Kidney (tissue), 14 donors: ENCODE data around the gene CTLA4. TPM values are rescaled to one million over a fixed set of nuclear protein-coding genes. Genes with fewer than 3 reads are reported as not detected.
"Not testable (repeated sequence)": the region's sequence is repeated elsewhere in the genome, so short reads cannot be mapped to it uniquely, and the experiment has no call there.

Experiments
- DNase-seq, 5 donors: peaks; one replicate each; pipeline ENCODE4 v3.0.0-alpha.2; 2013 to 2020
- FAIRE-seq: peaks from 2 replicates; lab custom pipeline; 2012; peaks lifted over from hg19 to GRCh38; lab: Jason Lieb, UNC
- H3K27ac ChIP-seq, 2 donors: one replicate each; pipeline ENCODE4 v1.7.0; 2013; ENCODE audit warnings: low read depth in 2 of 2, low read length in 2 of 2, inconsistent platforms in 1 of 2
- H3K27me3 ChIP-seq: one replicate; pipeline ENCODE4 v1.7.1; 2013; ENCODE audit warnings: low read length, inconsistent platforms; ENCODE audit not compliant: control insufficient read depth, insufficient read depth
- H3K36me3 ChIP-seq, 3 donors: one replicate each; pipeline versions ENCODE4 v1.7.0 to v1.7.1; 2013; ENCODE audit warnings: low read length in 3 of 3, control low read depth in 1 of 3, inconsistent platforms in 1 of 3; ENCODE audit not compliant: insufficient read depth in 3 of 3, control insufficient read depth in 2 of 3
- H3K4me1 ChIP-seq, 3 donors: one replicate each; pipeline versions ENCODE4 v1.7.0 to v1.7.1; 2013; ENCODE audit warnings: low read length in 3 of 3, inconsistent platforms in 1 of 3, low read depth in 1 of 3; ENCODE audit not compliant: control insufficient read depth in 2 of 3, insufficient read depth in 2 of 3
- H3K4me3 ChIP-seq, 3 donors: one replicate each; pipeline versions ENCODE4 v1.7.0 to v1.8.1; 2013; ENCODE audit warnings: low read length in 3 of 3, control low read depth in 1 of 3, inconsistent platforms in 1 of 3
- H3K9ac ChIP-seq, 3 donors: one replicate each; pipeline versions ENCODE4 v1.7.0 to v1.7.1; 2013; ENCODE audit warnings: low read length in 3 of 3, control low read depth in 1 of 3, inconsistent platforms in 1 of 3
- H3K9me3 ChIP-seq, 3 donors: one replicate each; pipeline versions ENCODE4 v1.7.0 to v1.7.1; 2013; ENCODE audit warnings: low read length in 3 of 3, control low read depth in 1 of 3, inconsistent platforms in 1 of 3; ENCODE audit not compliant: control insufficient read depth in 2 of 3, insufficient read depth in 1 of 3
- CTCF ChIP-seq: IDR thresholded peaks from 3 replicates; pipeline ENCODE4 v1.5.1; 2012; ENCODE audit warnings: mild to moderate bottlenecking, moderate library complexity, borderline replicate concordance; ENCODE audit not compliant: insufficient read depth; ENCODE audit errors: extremely low read depth
- intact Hi-C: fragments of 100-400 bp; cut with DNase I; formaldehyde crosslinking; loops from one replicate; pipeline ENCODE4 v1.11.1; 2022
- polyA plus RNA-seq: library from polyadenylated mRNA; stranded (reverse); fragments of 350-450 nt; fragmentation: Illumina TruSeq; extraction: RNeasy Lipid Tissue Mini Kit (QIAGEN cat#74804); gene quantifications from one replicate; pipeline ENCODE4 v1.2.3, GENCODE V29; 2014; ENCODE audit warnings: low read depth, low replicate concordance; ENCODE audit not compliant: insufficient read depth
- total RNA-seq: library from RNA; stranded (reverse); fragmentation: NEBNext Ultra II Directional; extraction: Animal tissue kit (Norgen Biotek cat#: 25700); gene quantifications from one replicate; pipeline ENCODE4 v1.2.1, GENCODE V29; 2021
- donor health status: control.
- donor health status: control.
- donor health status: control.
- donor health status: control.
- donor health status: control.
- donor health status: DM: yes; HTN: yes; CAD: no.
- donor health status: Normal renal cell carcinoma (clear cell type).

Gene CTLA4
- total and polyA plus RNA-seq, 2 donors from 2014 or later = 0.22 to 2.0 TPM

- Histone ChIP-seq H3K4me3 (no peak overlapping the region), H3K36me3 (no peaks in the 10 kb centered on the region), H3K9ac (no peak overlapping the region), H3K27ac (no peak overlapping the region), H3K27me3 (no peaks in the 10 kb centered on the region), H3K9me3 (no peaks in the 10 kb centered on the region), H3K4me1 (no peaks in the 10 kb centered on the region)
- intact Hi-C loops = no loop called here
- TF ChIP-seq CTCF = no peak
- no peak for FAIRE-seq
- no peak for DNase-seq
These were observed 7.9 kb downstream of the CTLA4 start for GRCh38 chr2:203875471-203875870.

- no peak for FAIRE-seq
- Histone ChIP-seq H3K36me3 (no peaks in the 10 kb centered on the region), H3K9ac (no peak overlapping the region), H3K27ac (no peak overlapping the region), H3K27me3 (no peaks in the 10 kb centered on the region), H3K4me1 (no peaks in the 10 kb centered on the region), H3K4me3 (no peak overlapping the region), H3K9me3 (no peaks in the 10 kb centered on the region)
- no peak for DNase-seq
- intact Hi-C loops = no loop called here
- TF ChIP-seq CTCF = no peak
These were observed 8.8 kb downstream of the CTLA4 start for GRCh38 chr2:203876328-203876727.

- Histone ChIP-seq H3K9me3 (no peaks in the 10 kb centered on the region), H3K27me3 (no peaks in the 10 kb centered on the region), H3K4me1 (no peaks in the 10 kb centered on the region), H3K9ac (no peak overlapping the region), H3K27ac (no peak overlapping the region), H3K36me3 (no peaks in the 10 kb centered on the region), H3K4me3 (no peak overlapping the region)
- intact Hi-C loops = no loop called here
- FAIRE-seq (no peak), DNase-seq (no peak)
- no peak for TF ChIP-seq CTCF
These were observed 10.5 kb downstream of the CTLA4 start for GRCh38 chr2:203878063-203878462.

- FAIRE-seq = no peak
- Histone ChIP-seq H3K4me1 (no peaks in the 10 kb centered on the region), H3K9ac (no peak overlapping the region), H3K9me3 (no peaks in the 10 kb centered on the region), H3K36me3 (no peaks in the 10 kb centered on the region), H3K27me3 (no peaks in the 10 kb centered on the region), H3K27ac (no peak overlapping the region), H3K4me3 (no peak overlapping the region)
- TF ChIP-seq CTCF = no peak
- no peak for DNase-seq
- intact Hi-C loops = no loop called here
These were observed 13.1 kb downstream of the CTLA4 start for GRCh38 chr2:203880557-203881125.

- H3K27ac ChIP-seq, H3K9ac ChIP-seq, H3K9me3 ChIP-seq, H3K27me3 ChIP-seq, FAIRE-seq, H3K4me3 ChIP-seq, H3K4me1 ChIP-seq, intact Hi-C loops, DNase-seq, H3K36me3 ChIP-seq: not testable (repeated sequence)
These were observed 13.6 kb downstream of the CTLA4 start for GRCh38 chr2:203881185-203881584.
